ENCODE results near the gene GPR22. TPM values are rescaled to one million over a fixed set of nuclear protein-coding genes. Genes with fewer than 3 reads are reported as not detected.

The GPR22 gene
- total RNA-seq, 2 donors from 2014 or later = not detected

DNA sequence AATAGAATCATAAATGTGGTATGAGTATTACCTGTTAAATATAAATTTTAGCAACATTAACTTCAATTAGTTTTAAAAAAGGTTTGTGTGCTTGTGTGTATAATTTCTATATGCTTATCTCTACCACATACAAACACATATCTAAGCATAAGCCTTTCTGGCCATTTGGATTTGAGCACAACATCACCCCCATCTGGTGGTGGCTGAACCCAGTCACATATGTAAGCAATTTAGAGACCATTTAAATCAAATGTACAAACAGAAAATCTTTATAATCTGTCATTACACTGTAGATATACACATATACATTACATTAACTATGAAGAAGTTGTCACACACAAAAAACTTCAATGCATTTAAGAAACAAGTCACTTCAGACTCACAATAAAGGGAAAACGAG, 31.7 kb downstream of the GPR22 start:
- TF ChIP-seq, protein P1, sequence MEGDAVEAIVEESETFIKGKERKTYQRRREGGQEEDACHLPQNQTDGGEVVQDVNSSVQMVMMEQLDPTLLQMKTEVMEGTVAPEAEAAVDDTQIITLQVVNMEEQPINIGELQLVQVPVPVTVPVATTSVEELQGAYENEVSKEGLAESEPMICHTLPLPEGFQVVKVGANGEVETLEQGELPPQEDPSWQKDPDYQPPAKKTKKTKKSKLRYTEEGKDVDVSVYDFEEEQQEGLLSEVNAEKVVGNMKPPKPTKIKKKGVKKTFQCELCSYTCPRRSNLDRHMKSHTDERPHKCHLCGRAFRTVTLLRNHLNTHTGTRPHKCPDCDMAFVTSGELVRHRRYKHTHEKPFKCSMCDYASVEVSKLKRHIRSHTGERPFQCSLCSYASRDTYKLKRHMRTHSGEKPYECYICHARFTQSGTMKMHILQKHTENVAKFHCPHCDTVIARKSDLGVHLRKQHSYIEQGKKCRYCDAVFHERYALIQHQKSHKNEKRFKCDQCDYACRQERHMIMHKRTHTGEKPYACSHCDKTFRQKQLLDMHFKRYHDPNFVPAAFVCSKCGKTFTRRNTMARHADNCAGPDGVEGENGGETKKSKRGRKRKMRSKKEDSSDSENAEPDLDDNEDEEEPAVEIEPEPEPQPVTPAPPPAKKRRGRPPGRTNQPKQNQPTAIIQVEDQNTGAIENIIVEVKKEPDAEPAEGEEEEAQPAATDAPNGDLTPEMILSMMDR (IDR thresholded peaks at IDR 0.05) = no peak
- no peaks in the 10 kb centered on the region for H3K4me1 ChIP-seq (ENCODE audit: control insufficient read depth in 1 of 2, low read depth in 2 of 2)
- no peak overlapping the region for H3K4me3 ChIP-seq
- DNase-seq (ENCODE audit: low spot score) (no peak), ATAC-seq (ENCODE audit: insufficient number of reproducible peaks, low FRiP score, low read depth) (no peak)
- H3K27ac ChIP-seq = no peak overlapping the region
- no peaks in the 10 kb centered on the region for H3K27me3 ChIP-seq (replicated peaks; ENCODE audit: insufficient read depth)
- H3K36me3 ChIP-seq = peaks cover 3% of the 10 kb centered on the region
- H3K9me3 ChIP-seq = no peaks in the 10 kb centered on the region

DNA sequence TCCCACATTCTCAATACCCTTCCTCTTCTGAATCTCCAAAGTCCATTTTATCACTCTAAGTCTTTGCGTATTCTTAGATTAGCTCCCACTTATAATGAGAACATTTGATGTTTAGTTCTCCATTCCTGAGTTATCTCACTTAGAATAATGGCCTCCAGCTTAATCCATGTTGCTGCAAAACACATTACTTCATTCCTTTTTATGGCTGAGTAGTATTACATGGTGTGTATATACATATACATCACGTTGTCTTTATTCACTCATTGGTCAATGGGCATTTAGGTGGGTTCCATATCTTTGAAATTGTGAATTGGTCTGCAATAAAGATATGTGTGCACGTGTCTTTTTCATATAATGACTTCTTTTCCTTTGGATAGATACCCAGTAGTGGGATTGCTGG, 32.3 kb downstream of the GPR22 start:
- Histone ChIP-seq H3K27ac (no peak overlapping the region), H3K9me3 (no peaks in the 10 kb centered on the region), H3K27me3 (replicated peaks; ENCODE audit: insufficient read depth) (no peaks in the 10 kb centered on the region), H3K4me1 (ENCODE audit: control insufficient read depth in 1 of 2, low read depth in 2 of 2) (no peaks in the 10 kb centered on the region), H3K4me3 (no peak overlapping the region), H3K36me3 (peaks cover 3% of the 10 kb centered on the region)
- ATAC-seq (ENCODE audit: insufficient number of reproducible peaks, low FRiP score, low read depth) (no peak), DNase-seq (ENCODE audit: low spot score) (no peak)
- TF ChIP-seq, protein P1 (IDR thresholded peaks at IDR 0.05) = no peak

DNA sequence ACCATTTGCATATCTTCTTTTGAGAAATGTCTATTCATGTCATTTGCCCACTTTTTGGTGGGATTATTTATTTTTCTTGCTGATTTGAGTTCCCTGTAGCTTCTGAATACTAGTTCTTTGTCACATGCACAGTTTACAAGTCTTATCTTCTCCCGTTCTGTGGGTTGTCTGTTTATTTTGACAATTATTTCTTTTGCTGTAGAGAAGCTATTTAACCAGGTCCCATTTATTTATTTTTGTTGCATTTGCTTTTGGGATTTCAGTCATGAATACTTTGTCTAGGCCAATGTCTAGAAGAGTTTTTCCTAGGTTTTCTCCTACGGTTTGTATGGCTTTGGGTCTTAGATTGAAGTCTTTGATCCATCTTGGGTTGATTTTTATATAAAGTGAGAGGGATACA, 32.9 kb downstream of the GPR22 start:
- TF ChIP-seq, protein P1 (IDR thresholded peaks at IDR 0.05) = no peak
- no peaks in the 10 kb centered on the region for H3K4me1 ChIP-seq (ENCODE audit: control insufficient read depth in 1 of 2, low read depth in 2 of 2)
- ATAC-seq (ENCODE audit: insufficient number of reproducible peaks, low FRiP score, low read depth) (no peak), DNase-seq (ENCODE audit: low spot score) (no peak)
- H3K9me3 ChIP-seq = no peaks in the 10 kb centered on the region
- H3K27me3 ChIP-seq (replicated peaks; ENCODE audit: insufficient read depth) = no peaks in the 10 kb centered on the region
- H3K36me3 ChIP-seq = peaks cover 3% of the 10 kb centered on the region
- H3K4me3 ChIP-seq = no peak overlapping the region
- no peak overlapping the region for H3K27ac ChIP-seq

GRCh38 chr7:107503687-107504086, 33.8 kb downstream of the GPR22 start:
- Histone ChIP-seq H3K4me3 (no peak overlapping the region), H3K9me3 (no peaks in the 10 kb centered on the region), H3K27me3 (replicated peaks; ENCODE audit: insufficient read depth) (no peaks in the 10 kb centered on the region), H3K27ac (no peak overlapping the region), H3K4me1 (ENCODE audit: control insufficient read depth in 1 of 2, low read depth in 2 of 2) (no peaks in the 10 kb centered on the region), H3K36me3 (peaks cover 3% of the 10 kb centered on the region)
- TF ChIP-seq, protein P1 (IDR thresholded peaks at IDR 0.05) = no peak
- DNase-seq (ENCODE audit: low spot score) (no peak), ATAC-seq (ENCODE audit: insufficient number of reproducible peaks, low FRiP score, low read depth) (no peak)

- H3K4me1 ChIP-seq (ENCODE audit: control insufficient read depth in 1 of 2, low read depth in 2 of 2) = no peaks in the 10 kb centered on the region
- peaks cover 3% of the 10 kb centered on the region for H3K36me3 ChIP-seq
- no peak overlapping the region for H3K27ac ChIP-seq
- no peaks in the 10 kb centered on the region for H3K9me3 ChIP-seq
- DNase-seq (ENCODE audit: low spot score) (no peak), ATAC-seq (ENCODE audit: insufficient number of reproducible peaks, low FRiP score, low read depth) (no peak)
- H3K27me3 ChIP-seq (replicated peaks; ENCODE audit: insufficient read depth) = no peaks in the 10 kb centered on the region
- no peak overlapping the region for H3K4me3 ChIP-seq
- TF ChIP-seq, protein P1 (IDR thresholded peaks at IDR 0.05) = no peak
These were observed 35.5 kb downstream of the GPR22 start for GRCh38 chr7:107505362-107505761.
